ENCODE results near the gene ZNRF3.

GRCh38 chr22:29028468-29028867 is 145.1 kb downstream of the ZNRF3 start:
- TF ChIP-seq CTCF (IDR thresholded peaks at IDR 0.05) (no peak), POLR2A (IDR thresholded peaks at IDR 0.05) (no peak)

Measured in uterus (tissue), 2 donors.